Hepatocyte (in vitro differentiated cells): Measurements from ENCODE around the gene TEX261. TPM values are rescaled to one million over a fixed set of nuclear protein-coding genes. Genes with fewer than 3 reads are reported as not detected.

Source experiments
- DNase-seq: peaks from one replicate; pipeline ENCODE4 v3.0.0-alpha.2; 2016; ENCODE audit warnings: low spot score
- H2AFZ ChIP-seq: fragments of 200-600 bp; sonication (generic); 2 replicates; pipeline ENCODE4 v1.6.0; 2016; ENCODE audit warnings: antibody characterized with exemption, mild to moderate bottlenecking
- H3K27ac ChIP-seq: fragments of 200-600 bp; sonication (generic); 2 replicates; pipeline ENCODE4 v1.5.1; 2016; ENCODE audit warnings: mild to moderate bottlenecking
- H3K27me3 ChIP-seq: fragments of 200-600 bp; sonication (generic); 2 replicates; pipeline ENCODE4 v1.6.1; 2016
- H3K36me3 ChIP-seq: fragments of 200-600 bp; sonication (generic); replicated peaks from 2 replicates; pipeline ENCODE4 v1.5.1; 2016; ENCODE audit warnings: low read depth; ENCODE audit not compliant: insufficient read depth
- H3K4me1 ChIP-seq: fragments of 200-600 bp; sonication (generic); 2 replicates; pipeline ENCODE4 v1.5.1; 2016; ENCODE audit warnings: mild to moderate bottlenecking, moderate library complexity; ENCODE audit not compliant: insufficient read depth
- H3K4me2 ChIP-seq: fragments of 200-600 bp; sonication (generic); 2 replicates; pipeline ENCODE4 v1.6.0; 2016
- H3K4me3 ChIP-seq: fragments of 200-600 bp; sonication (generic); 2 replicates; pipeline ENCODE4 v1.5.1; 2016; ENCODE audit warnings: mild to moderate bottlenecking
- H3K79me2 ChIP-seq: fragments of 200-600 bp; sonication (generic); 2 replicates; pipeline ENCODE4 v1.6.0; 2017; ENCODE audit warnings: mild to moderate bottlenecking
- H3K9me2 ChIP-seq: fragments of 200-600 bp; sonication (generic); replicated peaks from 2 replicates; pipeline ENCODE4 v1.6.0; 2017; ENCODE audit warnings: mild to moderate bottlenecking; ENCODE audit not compliant: insufficient read depth
- H3K9me3 ChIP-seq: fragments of 200-600 bp; sonication (generic); 2 replicates; pipeline ENCODE4 v1.5.1; 2016; ENCODE audit warnings: low read depth, mild to moderate bottlenecking
- H4K20me1 ChIP-seq: fragments of 200-600 bp; sonication (generic); 2 replicates; pipeline ENCODE4 v1.6.0; 2016; ENCODE audit warnings: mild to moderate bottlenecking; ENCODE audit not compliant: insufficient read depth, poor library complexity, severe bottlenecking
- CTCF ChIP-seq: fragments of 200-600 bp; sonication (generic); IDR thresholded peaks from 2 replicates; pipeline ENCODE4 v1.5.1; 2016; ENCODE audit warnings: antibody characterized with exemption, mild to moderate bottlenecking; ENCODE audit not compliant: poor library complexity
- EZH2 ChIP-seq: fragments of 200-600 bp; sonication (generic); IDR thresholded peaks from 2 replicates; pipeline ENCODE4 v1.6.1; 2016; ENCODE audit warnings: antibody characterized with exemption, mild to moderate bottlenecking, borderline replicate concordance
- EZH2phosphoT487 ChIP-seq: fragments of 200-600 bp; sonication (generic); IDR thresholded peaks from one replicate; pipeline ENCODE4 v1.6.1; 2018; ENCODE audit warnings: antibody characterized with exemption, mild to moderate bottlenecking, low read depth, moderate library complexity; ENCODE audit not compliant: unreplicated experiment, severe bottlenecking
- WGBS: methylation state at CpG from one replicate; pipeline ENCODE4 v1.1.6; 2016; ENCODE audit warnings: low lambda C conversion rate; ENCODE audit errors: missing lambda C conversion rate; 5-methylcytosine and 5-hydroxymethylcytosine counted together
- polyA plus RNA-seq: library from polyadenylated mRNA; unstranded; fragments of >200 nt; fragmentation: Nextera tagmentation; extraction: Ambion mirVana; gene quantifications from 2 replicates; pipeline ENCODE4 v1.2.1, GENCODE V29; 2016
- total RNA-seq: library from RNA; depleted of rRNA; stranded (reverse); fragments of >200 nt; gene quantifications from 2 replicates; pipeline ENCODE4 v1.2.3, GENCODE V29; 2014

The TEX261 gene
- total and polyA plus RNA-seq, 2 experiments from 2014 or later, result 41.5 to 81.0 TPM

- TF ChIP-seq EZH2, result no peak
- TF ChIP-seq EZH2phosphoT487, result no peak
- TF ChIP-seq CTCF, result no peak
- no peak overlapping the region for H2AFZ ChIP-seq
- H3K79me2 ChIP-seq, result no peaks in the 10 kb centered on the region
- H3K9me3 ChIP-seq, result no peaks in the 10 kb centered on the region
- WGBS, result 87% methylated on average over 2 of the region's 2 CpGs
- H3K9me2 ChIP-seq, result no peaks in the 10 kb centered on the region
- H3K4me1 ChIP-seq, result peaks cover 15% of the 10 kb centered on the region
- no peaks in the 10 kb centered on the region for H4K20me1 ChIP-seq
- H3K4me2 ChIP-seq, result no peak overlapping the region
- H3K36me3 ChIP-seq, result no peaks in the 10 kb centered on the region
- H3K27ac ChIP-seq, result no peak overlapping the region
- no peaks in the 10 kb centered on the region for H3K27me3 ChIP-seq
- no peak overlapping the region for H3K4me3 ChIP-seq
- DNase-seq, result no peak
Observed at GRCh38 chr2:70981421-70981820, 13.3 kb downstream of the TEX261 start.

GRCh38 chr2:70979626-70980025 is 15.0 kb downstream of the TEX261 start:
- Histone ChIP-seq H2AFZ (no peak overlapping the region), H3K4me3 (no peak overlapping the region), H3K79me2 (no peaks in the 10 kb centered on the region), H4K20me1 (no peaks in the 10 kb centered on the region), H3K4me1 (peaks cover 17% of the 10 kb centered on the region), H3K9me3 (no peaks in the 10 kb centered on the region), H3K36me3 (no peaks in the 10 kb centered on the region), H3K4me2 (no peak overlapping the region), H3K9me2 (no peaks in the 10 kb centered on the region), H3K27ac (no peak overlapping the region), H3K27me3 (no peaks in the 10 kb centered on the region)
- whole genome bisulfite sequencing, result 93% methylated on average over 9 of the region's 9 CpGs
- no peak for DNase-seq
- TF ChIP-seq CTCF, result no peak
- no peak for TF ChIP-seq EZH2phosphoT487
- no peak for TF ChIP-seq EZH2

DNA sequence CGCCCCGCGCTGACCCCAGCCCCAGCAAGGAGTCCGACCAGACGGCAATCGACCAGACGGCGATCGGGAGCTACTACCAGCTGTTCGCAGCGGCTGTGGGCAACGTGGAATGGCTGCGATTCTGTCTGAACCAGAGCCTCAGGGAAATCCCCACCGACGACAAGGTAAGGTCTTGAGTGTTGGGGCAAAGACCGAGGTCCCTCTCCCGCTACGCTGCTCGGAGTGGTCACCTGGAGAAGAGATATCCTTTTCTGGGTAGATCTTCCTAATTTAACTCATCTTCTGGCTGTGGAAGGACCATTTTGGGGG is 15.5 kb downstream of the TEX261 start:
- 21% methylated on average over 16 of the region's 19 CpGs for WGBS
- TF ChIP-seq CTCF (no peak), EZH2phosphoT487 (no peak), EZH2 (no peak)
- H3K27ac ChIP-seq, result peak overlapping the region; percentile 91

More for the DNA sequence above, 15.5 kb downstream of the TEX261 start:
- peak overlapping the region; percentile 97 for H3K4me2 ChIP-seq
- H3K9me3 ChIP-seq, result no peaks in the 10 kb centered on the region
- no peaks in the 10 kb centered on the region for H4K20me1 ChIP-seq
- no peaks in the 10 kb centered on the region for H3K9me2 ChIP-seq
- peak overlapping the region; percentile 60 for H3K4me3 ChIP-seq
- DNase-seq, result no peak
- peaks cover 17% of the 10 kb centered on the region for H3K4me1 ChIP-seq
- no peaks in the 10 kb centered on the region for H3K79me2 ChIP-seq
- H3K27me3 ChIP-seq, result no peaks in the 10 kb centered on the region
- peak overlapping the region; percentile 98 for H2AFZ ChIP-seq
- H3K36me3 ChIP-seq, result no peaks in the 10 kb centered on the region
